GM12873 (cell line): Measurements from ENCODE around the gene GRP.

Experiments
- CTCF ChIP-seq: IDR thresholded peaks from 2 replicates; pipeline ENCODE4 v1.5.1; 2012; ENCODE audit warnings: low read depth, mild to moderate bottlenecking, moderate library complexity, low read length, control low read depth; ENCODE audit not compliant: insufficient read depth; ENCODE audit errors: missing control alignments

GRP gene

GRCh38 chr18:59268721-59269562, 49.0 kb downstream of the GRP start:
- TF ChIP-seq CTCF: no peak

GRCh38 chr18:59269563-59270119, 49.7 kb downstream of the GRP start:
- no peak for TF ChIP-seq CTCF

GRCh38 chr18:59270689-59271257, 50.8 kb downstream of the GRP start:
- no peak for TF ChIP-seq CTCF

- no peak for TF ChIP-seq CTCF
Observed at GRCh38 chr18:59271606-59272220, 51.8 kb downstream of the GRP start.

- TF ChIP-seq CTCF: no peak
Observed at GRCh38 chr18:59272221-59272888, 52.4 kb downstream of the GRP start.

GRCh38 chr18:59272891-59273758, 53.2 kb downstream of the GRP start, which contains the start of gene RAX:
RAX (minus strand) TSS chr18:59273454; CDS start chr18:59273206, 248 bp downstream.
- TF ChIP-seq CTCF: no peak
